ENCODE data around the gene GNL3. TPM values are rescaled to one million over a fixed set of nuclear protein-coding genes. Genes with fewer than 3 reads are reported as not detected.
A peak's percentile ranks its signal among the peaks of the same experiment; 100 is the strongest.

GNL3 gene
- total RNA-seq, 1 donor from 2014 or later = 66.4 TPM

- Mint-ChIP-seq H3K36me3 (ENCODE audit: low read depth) (peaks cover 54% of the 10 kb centered on the region), H3K4me3 (ENCODE audit: unreplicated experiment) (no peak overlapping the region), H3K9me3 (ENCODE audit: low read depth) (peaks cover 11% of the 10 kb centered on the region), H3K27ac (ENCODE audit: unreplicated experiment) (no peak overlapping the region), H3K4me1 (ENCODE audit: low read depth) (no peaks in the 10 kb centered on the region), H3K27me3 (ENCODE audit: low read depth) (no peaks in the 10 kb centered on the region)
- no peak for DNase-seq (ENCODE audit: low spot score)
- TF ChIP-seq CTCF (IDR thresholded peaks at IDR 0.05) = no peak
Observed at GRCh38 chr3:52730681-52731080, 44.8 kb downstream of the GNL3 start.

GRCh38 chr3:52731590-52731989 is 45.8 kb downstream of the GNL3 start:
- no peak for DNase-seq (ENCODE audit: low spot score)
- H3K27ac Mint-ChIP-seq (ENCODE audit: unreplicated experiment) = no peak overlapping the region
- H3K4me3 Mint-ChIP-seq (ENCODE audit: unreplicated experiment) = no peak overlapping the region
- H3K27me3 Mint-ChIP-seq (ENCODE audit: low read depth) = no peaks in the 10 kb centered on the region
- no peak for TF ChIP-seq CTCF (IDR thresholded peaks at IDR 0.05)
- H3K36me3 Mint-ChIP-seq (ENCODE audit: low read depth) = peaks cover 57% of the 10 kb centered on the region
- peaks cover 11% of the 10 kb centered on the region for H3K9me3 Mint-ChIP-seq (ENCODE audit: low read depth)
- H3K4me1 Mint-ChIP-seq (ENCODE audit: low read depth) = no peaks in the 10 kb centered on the region

- no peak overlapping the region for H3K4me3 Mint-ChIP-seq (ENCODE audit: unreplicated experiment)
- H3K36me3 Mint-ChIP-seq (ENCODE audit: low read depth) = peaks cover 57% of the 10 kb centered on the region
- TF ChIP-seq CTCF (IDR thresholded peaks at IDR 0.05) = no peak
- H3K27me3 Mint-ChIP-seq (ENCODE audit: low read depth) = no peaks in the 10 kb centered on the region
- no peaks in the 10 kb centered on the region for H3K4me1 Mint-ChIP-seq (ENCODE audit: low read depth)
- H3K27ac Mint-ChIP-seq (ENCODE audit: unreplicated experiment) = no peak overlapping the region
- peaks cover 10% of the 10 kb centered on the region for H3K9me3 Mint-ChIP-seq (ENCODE audit: low read depth)
- no peak for DNase-seq (ENCODE audit: low spot score)
Observed at GRCh38 chr3:52733256-52733891, 47.5 kb downstream of the GNL3 start.

- Mint-ChIP-seq H3K27me3 (ENCODE audit: low read depth) (no peaks in the 10 kb centered on the region), H3K36me3 (ENCODE audit: low read depth) (peaks cover 22% of the 10 kb centered on the region), H3K4me1 (ENCODE audit: low read depth) (no peaks in the 10 kb centered on the region), H3K27ac (ENCODE audit: unreplicated experiment) (no peak overlapping the region), H3K9me3 (ENCODE audit: low read depth) (no peaks in the 10 kb centered on the region), H3K4me3 (ENCODE audit: unreplicated experiment) (no peak overlapping the region)
- no peak for TF ChIP-seq CTCF (IDR thresholded peaks at IDR 0.05)
- no peak for DNase-seq (ENCODE audit: low spot score)
Observed at GRCh38 chr3:52739730-52740129, 53.9 kb downstream of the GNL3 start.

- peak; percentile 93 for TF ChIP-seq CTCF (IDR thresholded peaks at IDR 0.05)
- no peaks in the 10 kb centered on the region for H3K9me3 Mint-ChIP-seq (ENCODE audit: low read depth)
- H3K27me3 Mint-ChIP-seq (ENCODE audit: low read depth) = no peaks in the 10 kb centered on the region
- H3K4me1 Mint-ChIP-seq (ENCODE audit: low read depth) = no peaks in the 10 kb centered on the region
- H3K36me3 Mint-ChIP-seq (ENCODE audit: low read depth) = peaks cover 22% of the 10 kb centered on the region
- no peak overlapping the region for H3K4me3 Mint-ChIP-seq (ENCODE audit: unreplicated experiment)
- H3K27ac Mint-ChIP-seq (ENCODE audit: unreplicated experiment) = no peak overlapping the region
- no peak for DNase-seq (ENCODE audit: low spot score)
Observed at GRCh38 chr3:52742418-52743041, 56.7 kb downstream of the GNL3 start.
